CD4-positive, alpha-beta T cell (primary cell): ENCODE results near the gene LDLRAD4. TPM values are rescaled to one million over a fixed set of nuclear protein-coding genes. Genes with fewer than 3 reads are reported as not detected.
A peak's percentile ranks its signal among the peaks of the same experiment; 100 is the strongest.

Source experiments
- ATAC-seq: fragments of 200-7000 bp; cut with Tn5 transposase; one replicate; pipeline ENCODE4 v1.10.0; 2022; ENCODE audit warnings: mild to moderate bottlenecking; ENCODE audit not compliant: poor library complexity
- CTCF ChIA-PET: fragments of 350-600 bp; sonication (Branson Sonifier 250); formaldehyde crosslinking; loops from one replicate; lab custom pipeline; 2021; ENCODE audit warnings: antibody characterized with exemption, inconsistent platforms; lab: Charles Lee
- POLR2A ChIA-PET: fragments of 350-600 bp; sonication (Branson Sonifier 250); formaldehyde crosslinking; loops from one replicate; lab custom pipeline; 2021; ENCODE audit warnings: antibody characterized with exemption, inconsistent platforms; lab: Charles Lee
- DNase-seq, 14 experiments: peaks; one replicate each; pipeline ENCODE4 v3.0.0-alpha.2; 2013 to 2020; ENCODE audit warnings: mixed read lengths in 2 of 14
- H3K27ac ChIP-seq, 2 donors: one replicate each; pipeline versions ENCODE4 v1.5.1 to v1.7.0; 2013; ENCODE audit warnings: low read length in 2 of 2, low read depth in 1 of 2, mild to moderate bottlenecking in 1 of 2
- H3K27me3 ChIP-seq, 2 experiments: 1 replicate in 1 of 2; 2 replicates in 1 of 2; pipeline versions ENCODE4 v1.6.1 to v1.7.0; 2013; ENCODE audit warnings: low read length in 2 of 2, control low read depth in 1 of 2, mild to moderate bottlenecking in 1 of 2, moderate library complexity in 1 of 2; ENCODE audit not compliant: insufficient read depth in 2 of 2, control insufficient read depth in 1 of 2
- H3K36me3 ChIP-seq: one replicate; pipeline ENCODE4 v1.6.1; 2013; ENCODE audit warnings: low read length, control low read depth; ENCODE audit not compliant: insufficient read depth
- H3K4me1 ChIP-seq: one replicate; pipeline ENCODE4 v1.6.1; 2013; ENCODE audit warnings: low read length, control low read depth; ENCODE audit not compliant: insufficient read depth
- H3K4me3 ChIP-seq: one replicate; pipeline ENCODE4 v1.5.1; 2013; ENCODE audit warnings: mild to moderate bottlenecking, low read length, moderate library complexity
- H3K9me3 ChIP-seq, 2 experiments: 1 replicate in 1 of 2; 2 replicates in 1 of 2; pipeline versions ENCODE4 v1.6.1 to v1.7.0; 2013; ENCODE audit warnings: low read length in 2 of 2, mild to moderate bottlenecking in 2 of 2, control low read depth in 1 of 2, moderate library complexity in 1 of 2; ENCODE audit not compliant: control insufficient read depth in 1 of 2, insufficient read depth in 1 of 2
- H3K27ac Mint-ChIP-seq: one replicate; pipeline ENCODE4 v1.8.0; 2020; ENCODE audit warnings: mixed read lengths
- H3K27me3 Mint-ChIP-seq: one replicate; pipeline ENCODE4 v1.8.0; 2021; ENCODE audit warnings: mixed read lengths
- H3K36me3 Mint-ChIP-seq: one replicate; pipeline ENCODE4 v1.8.0; 2021; ENCODE audit warnings: low read depth, mixed read lengths
- H3K4me1 Mint-ChIP-seq: one replicate; pipeline ENCODE4 v1.8.0; 2021; ENCODE audit warnings: low read depth, mixed read lengths
- H3K4me3 Mint-ChIP-seq: one replicate; pipeline ENCODE4 v1.8.0; 2020; ENCODE audit warnings: mild to moderate bottlenecking, mixed read lengths
- H3K9me3 Mint-ChIP-seq: one replicate; pipeline ENCODE4 v1.8.0; 2020; ENCODE audit warnings: mixed read lengths
- intact Hi-C, 2 experiments: fragments of 100-400 bp; cut with DNase I in 1 of 2; cut with micrococcal nuclease in 1 of 2; formaldehyde crosslinking; loops; one replicate each; pipeline versions ENCODE4 v1.15.1 to v1.9.0; 2023 to 2025; cut with DNase I, micrococcal nuclease
- total RNA-seq, 174 experiments: library from RNA in 2 of 174; stranded (reverse) in 2 of 174; gene quantifications; one replicate each; pipeline ENCODE4 v1.2.3 and lab custom pipeline; 2021 to 2026
- TF ChIP-seq, protein P1 (sequence below): fragments of 200-600 bp; IDR thresholded peaks from one replicate; pipeline ENCODE4 v1.8.0; 2022; ENCODE audit warnings: antibody characterized with exemption, mild to moderate bottlenecking

The LDLRAD4 gene
- total RNA-seq, 2 experiments from 2014 or later, result 51.9 to 52.7 TPM

DNA sequence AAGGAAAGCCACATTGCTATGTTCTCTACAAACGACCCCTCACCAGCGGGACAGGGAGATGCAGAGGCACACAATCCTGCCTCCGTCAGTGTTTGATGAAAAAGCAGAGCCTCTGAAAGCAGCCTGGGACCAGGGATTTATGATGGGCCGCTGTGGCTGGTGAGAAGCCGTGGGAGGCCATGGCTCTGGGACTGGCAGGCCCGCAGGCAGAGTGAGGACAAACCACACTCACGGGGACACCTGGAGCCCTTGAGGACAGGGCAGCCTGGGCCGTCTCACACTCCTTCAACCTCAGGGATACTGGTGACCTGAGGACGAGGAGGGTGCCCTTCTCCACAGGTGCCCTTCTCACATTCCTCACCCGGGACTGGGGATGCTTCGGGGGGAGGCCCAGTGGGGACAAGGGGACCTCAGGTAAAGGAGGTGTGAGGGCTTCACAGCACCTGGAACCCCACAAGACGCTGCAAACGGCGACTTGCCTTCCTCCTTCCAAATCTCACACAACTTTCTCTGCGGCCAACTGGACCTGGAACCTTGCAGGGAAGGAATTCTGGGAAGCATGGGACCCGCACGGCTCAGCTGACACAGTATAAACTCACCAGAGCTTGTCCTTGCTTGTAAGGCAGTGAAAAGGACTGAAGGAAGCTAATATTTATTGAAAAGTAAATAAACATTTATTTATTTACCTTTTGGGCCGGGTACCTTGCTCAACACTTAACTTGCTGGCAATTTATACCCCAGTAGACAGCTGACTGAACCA, 5.3 kb upstream of the LDLRAD4 start:
- DNase-seq (no peak), ATAC-seq (no peak)
- H3K27ac Mint-ChIP-seq, result no peak overlapping the region
- POLR2A ChIA-PET, result no interaction called here
- H3K4me3 Mint-ChIP-seq, result no peak overlapping the region
- peaks cover 7% of the 10 kb centered on the region for H3K36me3 Mint-ChIP-seq
- peaks cover 9% of the 10 kb centered on the region for H3K4me1 Mint-ChIP-seq
- intact Hi-C loops, result loop anchor here in 1 of 2 experiments (10.0 kb wide), 1 partner anchor 292 kb away; no protein-coding TSS in a partner anchor
- TF ChIP-seq, protein P1, sequence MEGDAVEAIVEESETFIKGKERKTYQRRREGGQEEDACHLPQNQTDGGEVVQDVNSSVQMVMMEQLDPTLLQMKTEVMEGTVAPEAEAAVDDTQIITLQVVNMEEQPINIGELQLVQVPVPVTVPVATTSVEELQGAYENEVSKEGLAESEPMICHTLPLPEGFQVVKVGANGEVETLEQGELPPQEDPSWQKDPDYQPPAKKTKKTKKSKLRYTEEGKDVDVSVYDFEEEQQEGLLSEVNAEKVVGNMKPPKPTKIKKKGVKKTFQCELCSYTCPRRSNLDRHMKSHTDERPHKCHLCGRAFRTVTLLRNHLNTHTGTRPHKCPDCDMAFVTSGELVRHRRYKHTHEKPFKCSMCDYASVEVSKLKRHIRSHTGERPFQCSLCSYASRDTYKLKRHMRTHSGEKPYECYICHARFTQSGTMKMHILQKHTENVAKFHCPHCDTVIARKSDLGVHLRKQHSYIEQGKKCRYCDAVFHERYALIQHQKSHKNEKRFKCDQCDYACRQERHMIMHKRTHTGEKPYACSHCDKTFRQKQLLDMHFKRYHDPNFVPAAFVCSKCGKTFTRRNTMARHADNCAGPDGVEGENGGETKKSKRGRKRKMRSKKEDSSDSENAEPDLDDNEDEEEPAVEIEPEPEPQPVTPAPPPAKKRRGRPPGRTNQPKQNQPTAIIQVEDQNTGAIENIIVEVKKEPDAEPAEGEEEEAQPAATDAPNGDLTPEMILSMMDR, result no peak
- Histone ChIP-seq H3K27ac (no peak overlapping the region), H3K36me3 (no peaks in the 10 kb centered on the region), H3K4me3 (no peak overlapping the region), H3K27me3 (peaks cover under 1 to 10% of the 10 kb centered on the region in 2 experiments), H3K4me1 (peaks cover 13% of the 10 kb centered on the region), H3K9me3 (no peaks in the 10 kb centered on the region)
- CTCF ChIA-PET, result no interaction called here
- H3K27me3 Mint-ChIP-seq, result peaks cover 20% of the 10 kb centered on the region
- no peaks in the 10 kb centered on the region for H3K9me3 Mint-ChIP-seq

DNA sequence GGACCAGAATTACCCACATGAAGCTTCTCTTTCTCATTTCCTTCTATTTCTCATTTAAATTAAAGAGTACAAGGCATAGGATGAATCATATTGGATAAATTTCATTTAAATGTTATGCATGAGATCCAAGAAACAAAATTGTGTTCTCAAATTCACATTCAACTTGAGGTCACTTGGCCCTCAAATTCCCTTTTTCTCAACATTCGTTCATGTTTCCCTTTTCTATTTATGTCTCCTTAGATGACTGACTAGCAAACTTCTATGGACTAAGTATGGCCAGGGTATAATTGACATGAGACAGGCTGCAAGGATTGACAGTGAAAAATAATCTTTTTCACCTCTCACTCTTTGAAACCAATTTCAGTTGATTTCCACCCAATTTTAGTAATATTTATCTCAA, 4.0 kb upstream of the LDLRAD4 start:
- DNase-seq, result no peak
- no peak for ATAC-seq
- Histone ChIP-seq H3K27me3 (peaks cover 0 to 5% of the 10 kb centered on the region in 2 experiments), H3K4me1 (peaks cover 23% of the 10 kb centered on the region), H3K36me3 (no peaks in the 10 kb centered on the region), H3K27ac (no peak overlapping the region), H3K4me3 (no peak overlapping the region), H3K9me3 (no peaks in the 10 kb centered on the region)
- Mint-ChIP-seq H3K4me3 (no peak overlapping the region), H3K27me3 (peaks cover 10% of the 10 kb centered on the region), H3K4me1 (peaks cover 20% of the 10 kb centered on the region), H3K36me3 (peaks cover 7% of the 10 kb centered on the region), H3K9me3 (no peaks in the 10 kb centered on the region), H3K27ac (no peak overlapping the region)
- TF ChIP-seq, protein P1, result no peak
- CTCF ChIA-PET, result no interaction called here
- POLR2A ChIA-PET, result no interaction called here
- intact Hi-C loops, result loop anchor here (5.0 to 10.0 kb wide), 6 partner anchors 58 to 588 kb away; no protein-coding TSS in a partner anchor

DNA sequence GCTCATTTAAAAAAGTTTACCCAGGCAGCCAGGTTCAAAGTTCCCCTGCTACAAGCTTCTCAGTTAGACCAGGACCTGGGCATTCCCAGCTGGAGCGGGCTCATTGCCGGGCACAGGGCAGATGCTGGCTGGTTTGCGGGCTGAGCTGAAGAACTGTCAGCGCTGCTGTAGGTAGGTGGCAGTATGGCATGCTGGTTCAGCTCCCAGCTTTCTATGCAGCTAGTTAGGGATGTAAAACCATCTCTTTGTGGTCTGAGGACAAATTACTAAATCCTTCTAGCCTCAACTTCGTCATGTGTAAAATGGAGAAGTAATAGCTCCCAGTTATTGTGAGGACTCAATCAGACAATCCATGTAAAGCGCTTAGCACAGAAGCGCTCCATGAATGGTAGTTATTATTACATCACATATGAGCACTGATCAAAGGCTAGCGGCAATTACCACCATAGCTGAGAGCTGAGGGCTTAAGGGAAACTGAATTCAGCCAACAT, 2.4 kb upstream of the LDLRAD4 start:
- intact Hi-C loops, result loop anchor here (1.0 to 10.0 kb wide), 13 partner anchors 51 to 586 kb away; partner anchors contain the start of genes FAM210A (in 2 of the 2) and RNMT (in 2 of the 2)
- peaks cover 35% of the 10 kb centered on the region for H3K4me1 Mint-ChIP-seq
- Histone ChIP-seq H3K4me1 (peaks cover 27% of the 10 kb centered on the region), H3K27ac (peak overlapping the region in 1 of 2 donors; percentile 15), H3K4me3 (peak overlapping the region; percentile 58), H3K9me3 (no peaks in the 10 kb centered on the region), H3K36me3 (no peaks in the 10 kb centered on the region), H3K27me3 (peaks cover 0 to 5% of the 10 kb centered on the region in 2 experiments)
- H3K27ac Mint-ChIP-seq, result peak overlapping the region; percentile 90
- ChIA-PET POLR2A (interaction anchor here (0.7 to 1.9 kb wide), 17 partner anchors 51 to 513 kb away, joined by 3 to 12 read pairs (median 4); partner anchors contain the start of genes FAM210A and RNMT), CTCF (interaction anchor here (0.6 to 1.9 kb wide), 23 partner anchors 9 to 415 kb away, joined by 3 to 7 read pairs (median 3); no protein-coding TSS in a partner anchor)
- peak overlapping the region; percentile 98 for H3K4me3 Mint-ChIP-seq
- peaks cover 9% of the 10 kb centered on the region for H3K27me3 Mint-ChIP-seq
- peaks cover 7% of the 10 kb centered on the region for H3K36me3 Mint-ChIP-seq
- DNase-seq (peak; percentile 30 to 82 (median 51)), ATAC-seq (peak; percentile 57)
- H3K9me3 Mint-ChIP-seq, result no peaks in the 10 kb centered on the region
- TF ChIP-seq, protein P1, result peak; percentile 81
